OCI-LY3 (cell line): ENCODE data around the gene NOP58.

Experiments
- EZH2phosphoT487 ChIP-seq: fragments of 200-600 bp; shearing (Covaris generic); IDR thresholded peaks from 2 replicates; pipeline ENCODE4 v1.6.1; 2018; ENCODE audit warnings: antibody characterized with exemption, mixed run types, low read depth
- TF ChIP-seq, protein P1 (sequence below): fragments of 200-600, 300-600 bp; sonication (generic); IDR thresholded peaks from 2 replicates; pipeline ENCODE4 v1.5.1; 2014; ENCODE audit warnings: antibody characterized with exemption, low read length, low read depth

DNA sequence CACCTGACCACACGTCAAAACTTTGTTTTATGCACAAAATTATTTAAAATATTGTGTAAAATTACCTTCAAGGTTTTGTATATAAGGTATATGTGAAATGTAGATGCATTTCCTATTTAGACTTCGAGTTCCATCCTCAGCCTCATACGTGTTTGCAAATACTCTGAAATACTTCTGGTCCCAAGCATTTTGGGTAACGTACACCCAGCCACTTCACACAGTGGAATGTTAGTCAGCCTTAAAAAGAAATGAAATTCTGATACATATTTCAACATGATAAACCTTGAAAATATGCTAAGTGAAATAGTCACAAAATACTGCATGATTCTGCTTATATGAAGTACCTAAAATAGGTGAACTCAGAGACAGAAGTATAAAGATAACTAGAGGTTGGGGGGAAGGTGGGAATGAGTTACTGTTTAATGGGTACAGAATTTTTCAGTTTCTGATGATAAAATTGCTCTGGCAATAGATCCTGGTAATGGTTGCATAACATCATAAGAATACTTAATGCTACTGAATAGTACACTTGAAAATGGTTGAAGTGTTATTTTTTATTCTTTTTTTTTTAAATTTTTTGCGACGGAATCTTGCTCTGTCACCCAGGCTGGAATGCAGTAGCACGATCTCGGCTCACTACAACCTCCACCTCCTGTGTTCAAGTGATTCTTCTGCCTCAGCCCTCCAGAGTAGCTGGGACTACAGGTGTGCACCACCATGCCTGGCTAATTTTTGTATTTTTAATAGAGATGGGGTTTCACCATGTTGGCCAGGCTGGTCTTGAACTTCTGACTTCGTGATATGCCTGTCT lies 24.0 kb downstream of the NOP58 start:
- TF ChIP-seq, protein P1, sequence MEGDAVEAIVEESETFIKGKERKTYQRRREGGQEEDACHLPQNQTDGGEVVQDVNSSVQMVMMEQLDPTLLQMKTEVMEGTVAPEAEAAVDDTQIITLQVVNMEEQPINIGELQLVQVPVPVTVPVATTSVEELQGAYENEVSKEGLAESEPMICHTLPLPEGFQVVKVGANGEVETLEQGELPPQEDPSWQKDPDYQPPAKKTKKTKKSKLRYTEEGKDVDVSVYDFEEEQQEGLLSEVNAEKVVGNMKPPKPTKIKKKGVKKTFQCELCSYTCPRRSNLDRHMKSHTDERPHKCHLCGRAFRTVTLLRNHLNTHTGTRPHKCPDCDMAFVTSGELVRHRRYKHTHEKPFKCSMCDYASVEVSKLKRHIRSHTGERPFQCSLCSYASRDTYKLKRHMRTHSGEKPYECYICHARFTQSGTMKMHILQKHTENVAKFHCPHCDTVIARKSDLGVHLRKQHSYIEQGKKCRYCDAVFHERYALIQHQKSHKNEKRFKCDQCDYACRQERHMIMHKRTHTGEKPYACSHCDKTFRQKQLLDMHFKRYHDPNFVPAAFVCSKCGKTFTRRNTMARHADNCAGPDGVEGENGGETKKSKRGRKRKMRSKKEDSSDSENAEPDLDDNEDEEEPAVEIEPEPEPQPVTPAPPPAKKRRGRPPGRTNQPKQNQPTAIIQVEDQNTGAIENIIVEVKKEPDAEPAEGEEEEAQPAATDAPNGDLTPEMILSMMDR: no peak
- no peak for TF ChIP-seq EZH2phosphoT487
